Measurements from ENCODE around the gene ESPN. TPM values are rescaled to one million over a fixed set of nuclear protein-coding genes. Genes with fewer than 3 reads are reported as not detected.

ESPN gene
- total RNA-seq, 1 experiment from 2014 or later: 8.5 TPM

GRCh38 chr1:6463120-6463412 is 38.5 kb downstream of the ESPN start:
- Histone ChIP-seq H3K4me3 (ENCODE audit: low read depth in 2 of 2, low read length in 2 of 2) (no peak overlapping the region), H3K9me3 (ENCODE audit: control insufficient read depth, insufficient read depth, low read depth, low read length) (no peaks in the 10 kb centered on the region), H3K27ac (ENCODE audit: low read length) (no peak overlapping the region), H3K27me3 (ENCODE audit: control insufficient read depth, insufficient read depth, low read length) (no peaks in the 10 kb centered on the region), H3K36me3 (ENCODE audit: control insufficient read depth, insufficient read depth, low read length) (no peaks in the 10 kb centered on the region), H3K4me1 (ENCODE audit: control insufficient read depth, insufficient read depth, low read length) (no peaks in the 10 kb centered on the region; the same call in 1 of the 2 replicates)
- DNase-seq (ENCODE audit: low read depth, low spot score) (no peak), ATAC-seq (no peak)
- ChIA-PET POLR2A (interaction anchor here (0.6 kb wide), 1 partner anchor 9 kb away, joined by 3 read pairs; no protein-coding TSS in a partner anchor), CTCF (interaction anchor here (0.6 to 1.2 kb wide), 3 partner anchors 9 to 13 kb away, joined by 3 to 5 read pairs (median 4); no protein-coding TSS in a partner anchor)
- in situ Hi-C loops (cut with HindIII; ENCODE audit: low pct_unique_long_range_greater_than_20kb, low sequenced_read_pairs): no loop called here
- TF ChIP-seq CTCF (IDR thresholded peaks at IDR 0.05) (no peak), SIN3A (IDR thresholded peaks at IDR 0.05; ENCODE audit: borderline replicate concordance, insufficient read depth, low read depth, low read length) (no peak), POLR2AphosphoS5 (IDR thresholded peaks at IDR 0.05; ENCODE audit: low read depth, low read length) (no peak), TCF7L2 (IDR thresholded peaks at IDR 0.05; ENCODE audit: low read depth, low read length) (no peak), REST (IDR thresholded peaks at IDR 0.05; ENCODE audit: insufficient read depth in 1 of 2, low read depth in 2 of 2, low read length in 1 of 2) (no peak)
- intact Hi-C loops (cut with micrococcal nuclease; ENCODE audit: unreplicated experiment): no loop called here
- BruUV-seq (replicated peaks): no TSS peak

DNA sequence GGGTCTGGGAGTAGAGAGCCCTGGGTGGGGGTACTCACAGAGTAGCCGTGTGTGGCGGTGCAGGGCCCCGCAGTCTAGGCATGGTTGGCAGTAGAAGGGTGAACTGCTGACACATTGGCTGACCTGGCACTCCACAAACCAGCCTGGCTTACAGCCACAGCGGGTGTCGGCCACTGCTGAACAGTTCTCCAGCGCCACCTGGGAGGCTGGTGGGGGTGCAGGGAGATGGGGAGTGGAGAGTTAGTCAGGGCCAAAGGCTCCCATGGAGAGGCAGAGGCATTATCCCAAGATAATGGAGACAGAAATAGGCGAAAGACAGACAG is 39.9 kb downstream of the ESPN start:
- no peaks in the 10 kb centered on the region for H3K36me3 ChIP-seq (ENCODE audit: control insufficient read depth, insufficient read depth, low read length)
- no peak for DNase-seq (ENCODE audit: low read depth, low spot score)
- POLR2A ChIA-PET: no interaction called here
- TF ChIP-seq TCF7L2 (IDR thresholded peaks at IDR 0.05; ENCODE audit: low read depth, low read length) (no peak), SIN3A (IDR thresholded peaks at IDR 0.05; ENCODE audit: borderline replicate concordance, insufficient read depth, low read depth, low read length) (no peak), CTCF (IDR thresholded peaks at IDR 0.05) (no peak; the same call in 1 of the 2 replicates), REST (IDR thresholded peaks at IDR 0.05; ENCODE audit: insufficient read depth in 1 of 2, low read depth in 2 of 2, low read length in 1 of 2) (no peak), POLR2AphosphoS5 (IDR thresholded peaks at IDR 0.05; ENCODE audit: low read depth, low read length) (no peak)
- no peaks in the 10 kb centered on the region for H3K27me3 ChIP-seq (ENCODE audit: control insufficient read depth, insufficient read depth, low read length)
- no peak overlapping the region for H3K4me3 ChIP-seq (ENCODE audit: low read depth in 2 of 2, low read length in 2 of 2)
- CTCF ChIA-PET: no interaction called here
- in situ Hi-C loops (cut with HindIII; ENCODE audit: low pct_unique_long_range_greater_than_20kb, low sequenced_read_pairs): no loop called here
- no peaks in the 10 kb centered on the region for H3K9me3 ChIP-seq (ENCODE audit: control insufficient read depth, insufficient read depth, low read depth, low read length)
- no peak overlapping the region for H3K27ac ChIP-seq (ENCODE audit: low read length)
- BruUV-seq (replicated peaks): no TSS peak
- intact Hi-C loops (cut with micrococcal nuclease; ENCODE audit: unreplicated experiment): no loop called here
- H3K4me1 ChIP-seq (ENCODE audit: control insufficient read depth, insufficient read depth, low read length): no peaks in the 10 kb centered on the region; the same call in 1 of the 2 replicates
- peak; percentile 65 for ATAC-seq

Data from Panc1 (cell line).